ENCODE measurements around the gene PLEKHG5.
A peak's percentile ranks its signal among the peaks of the same experiment; 100 is the strongest.

Gene PLEKHG5, protein sequence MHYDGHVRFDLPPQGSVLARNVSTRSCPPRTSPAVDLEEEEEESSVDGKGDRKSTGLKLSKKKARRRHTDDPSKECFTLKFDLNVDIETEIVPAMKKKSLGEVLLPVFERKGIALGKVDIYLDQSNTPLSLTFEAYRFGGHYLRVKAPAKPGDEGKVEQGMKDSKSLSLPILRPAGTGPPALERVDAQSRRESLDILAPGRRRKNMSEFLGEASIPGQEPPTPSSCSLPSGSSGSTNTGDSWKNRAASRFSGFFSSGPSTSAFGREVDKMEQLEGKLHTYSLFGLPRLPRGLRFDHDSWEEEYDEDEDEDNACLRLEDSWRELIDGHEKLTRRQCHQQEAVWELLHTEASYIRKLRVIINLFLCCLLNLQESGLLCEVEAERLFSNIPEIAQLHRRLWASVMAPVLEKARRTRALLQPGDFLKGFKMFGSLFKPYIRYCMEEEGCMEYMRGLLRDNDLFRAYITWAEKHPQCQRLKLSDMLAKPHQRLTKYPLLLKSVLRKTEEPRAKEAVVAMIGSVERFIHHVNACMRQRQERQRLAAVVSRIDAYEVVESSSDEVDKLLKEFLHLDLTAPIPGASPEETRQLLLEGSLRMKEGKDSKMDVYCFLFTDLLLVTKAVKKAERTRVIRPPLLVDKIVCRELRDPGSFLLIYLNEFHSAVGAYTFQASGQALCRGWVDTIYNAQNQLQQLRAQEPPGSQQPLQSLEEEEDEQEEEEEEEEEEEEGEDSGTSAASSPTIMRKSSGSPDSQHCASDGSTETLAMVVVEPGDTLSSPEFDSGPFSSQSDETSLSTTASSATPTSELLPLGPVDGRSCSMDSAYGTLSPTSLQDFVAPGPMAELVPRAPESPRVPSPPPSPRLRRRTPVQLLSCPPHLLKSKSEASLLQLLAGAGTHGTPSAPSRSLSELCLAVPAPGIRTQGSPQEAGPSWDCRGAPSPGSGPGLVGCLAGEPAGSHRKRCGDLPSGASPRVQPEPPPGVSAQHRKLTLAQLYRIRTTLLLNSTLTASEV

DNA sequence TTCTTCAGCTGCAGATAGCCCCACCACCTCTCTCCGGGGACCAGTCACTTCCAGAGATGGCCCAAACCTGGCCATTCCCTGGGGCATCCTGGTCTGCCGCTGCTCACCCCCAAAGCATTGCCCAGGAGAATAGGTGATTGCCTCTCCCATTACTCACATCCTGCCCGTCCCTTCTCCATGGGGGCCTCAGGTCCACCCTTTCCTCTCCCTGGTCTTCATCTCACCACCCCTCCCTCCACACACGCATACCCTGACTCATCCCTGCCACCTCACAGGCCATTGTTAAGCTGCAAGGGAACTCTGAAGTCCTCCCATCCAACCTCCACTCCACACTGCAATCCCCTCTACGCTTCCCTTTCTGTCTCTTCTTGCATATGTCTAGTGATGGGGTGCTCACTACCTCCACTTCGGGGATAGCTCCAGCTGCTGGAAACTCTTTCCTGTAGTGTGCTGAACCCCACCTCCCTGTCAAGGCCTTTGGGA lies at the start of gene PLEKHG5:
TSS of gene PLEKHG5 (minus strand) at position 188 of the 483 bp plus-strand sequence. CDS start 14,096 bp downstream, outside the sequence.
- peak; percentile 18 for DNase-seq

GRCh38 chr1:6538956-6539355 lies 47.5 kb upstream of the PLEKHG5 start:
- no peak for DNase-seq

DNA sequence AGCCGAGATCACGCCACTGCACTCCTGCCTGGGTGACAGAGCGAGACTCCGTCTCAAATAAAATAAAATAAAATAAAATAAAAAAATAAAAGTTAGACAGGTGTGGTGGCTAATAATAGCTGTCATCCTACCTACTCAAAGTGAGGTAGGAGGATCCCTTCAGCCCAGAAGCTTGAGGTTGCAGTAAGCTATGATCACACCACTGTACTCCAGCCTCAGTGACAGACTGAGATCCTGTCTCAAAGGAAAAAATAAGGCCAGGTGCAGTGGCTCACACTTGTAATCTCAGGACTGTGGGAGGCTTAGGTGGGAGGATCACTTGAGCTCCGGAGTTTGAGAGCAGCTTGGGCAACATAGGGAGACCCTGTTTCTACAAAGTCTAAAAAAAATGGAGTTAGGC lies 44.8 kb upstream of the PLEKHG5 start:
- DNase-seq: no peak

DNA sequence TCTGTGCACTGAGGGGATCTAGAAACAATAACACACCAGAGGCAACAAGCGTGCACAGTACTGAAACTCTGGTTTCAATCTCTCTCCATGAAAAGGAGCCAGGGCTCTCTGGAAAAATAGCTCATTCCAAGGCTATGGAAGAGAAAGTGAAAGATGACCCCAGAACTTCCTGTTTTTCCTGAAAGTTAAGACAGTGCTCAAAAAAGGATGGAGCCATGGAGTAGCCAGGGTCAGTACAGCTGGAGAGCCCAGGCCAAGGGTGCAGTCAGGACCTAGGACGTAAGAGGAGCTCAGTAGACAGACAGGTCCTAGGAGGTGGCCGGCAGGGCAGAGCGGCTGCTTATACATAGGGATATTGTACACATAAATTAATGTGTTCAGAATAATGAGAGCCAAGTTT lies 43.7 kb upstream of the PLEKHG5 start:
- no peak for DNase-seq

GRCh38 chr1:6534248-6534822 lies 42.9 kb upstream of the PLEKHG5 start:
- DNase-seq: no peak

DNA sequence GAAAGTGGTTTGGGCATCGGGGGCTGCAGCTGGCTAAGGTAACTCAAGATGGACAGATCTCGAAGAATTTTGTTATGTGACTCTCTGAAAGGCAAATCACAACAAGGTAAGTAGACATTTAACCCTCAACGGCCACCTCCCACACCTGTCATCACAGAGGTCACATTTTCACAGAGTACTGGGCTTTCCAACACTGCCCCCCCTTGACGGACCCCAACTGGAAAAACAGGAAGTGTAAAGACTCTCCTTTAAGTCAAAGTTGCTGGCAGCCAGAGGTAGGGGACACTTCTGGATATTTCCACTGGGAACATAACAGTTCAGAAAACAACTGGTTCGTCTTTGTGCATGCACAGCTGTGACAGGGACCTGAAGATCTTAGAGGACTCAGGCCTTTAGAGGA lies 40.5 kb upstream of the PLEKHG5 start:
- DNase-seq: no peak

- no peak for DNase-seq
Observed at GRCh38 chr1:6530504-6531160, 39.2 kb upstream of the PLEKHG5 start.

- no peak for DNase-seq
Observed at GRCh38 chr1:6528492-6528891, 37.0 kb upstream of the PLEKHG5 start.

DNA sequence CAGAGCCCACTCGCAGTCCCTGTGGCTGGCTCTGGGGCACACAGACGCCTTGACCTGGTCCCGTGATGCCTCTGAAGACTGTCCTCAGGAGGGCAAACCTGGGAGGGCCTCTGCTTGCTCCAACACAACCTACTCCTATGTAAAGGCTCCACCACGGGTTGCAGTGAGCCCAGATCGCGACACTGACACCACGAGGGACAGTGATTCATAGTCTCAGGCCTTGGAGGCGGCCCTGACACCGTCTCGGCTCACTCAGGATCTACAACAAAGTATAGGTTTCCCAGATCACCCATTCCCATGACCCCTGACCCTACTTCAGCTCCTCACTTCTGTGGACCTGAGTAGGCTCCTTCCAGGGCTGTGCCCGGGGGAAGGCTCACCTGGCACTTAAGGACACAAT lies 34.8 kb upstream of the PLEKHG5 start:
- DNase-seq: no peak

DNA sequence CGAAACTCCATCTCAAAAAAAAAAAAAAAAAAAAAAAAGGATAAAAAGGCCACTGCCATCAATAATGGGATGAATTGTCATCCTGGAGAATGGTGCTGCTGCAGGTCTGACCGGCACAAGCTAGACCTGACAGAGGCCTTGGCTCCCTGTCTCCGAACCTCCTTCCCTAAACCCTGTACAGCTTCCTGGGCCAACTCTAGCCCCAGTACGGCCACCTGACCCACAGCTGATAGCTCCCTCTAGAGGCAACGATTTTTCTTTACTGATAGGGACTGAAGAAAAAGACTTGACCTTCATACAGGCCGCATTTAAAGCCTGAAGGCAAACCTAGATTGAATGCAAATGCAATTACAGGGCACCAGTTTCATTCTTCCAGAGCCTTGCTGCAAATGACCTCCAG lies 32.1 kb upstream of the PLEKHG5 start:
- peak; percentile 59 for DNase-seq

DNA sequence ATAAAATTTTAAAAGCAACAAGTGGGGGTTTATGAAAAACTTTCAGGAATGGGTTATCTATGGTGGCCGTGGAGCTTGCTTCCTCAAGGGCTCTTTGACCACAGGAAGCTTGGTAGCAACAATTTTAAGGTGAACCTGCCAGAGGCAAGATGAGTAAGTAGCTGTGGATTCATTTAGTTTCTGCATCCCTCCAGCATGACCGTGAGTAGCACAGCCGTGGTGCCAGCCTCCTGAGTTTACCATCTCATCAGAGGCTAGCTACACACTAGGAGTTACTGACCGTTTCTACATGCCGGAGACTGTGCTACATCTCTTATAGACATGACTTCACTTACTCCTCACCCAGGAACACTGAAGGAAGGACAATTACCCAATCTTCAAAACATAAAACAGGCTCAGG lies 30.1 kb upstream of the PLEKHG5 start:
- no peak for DNase-seq

GRCh38 chr1:6519935-6520671 lies 28.6 kb upstream of the PLEKHG5 start:
- DNase-seq: peak; percentile 91

DNA sequence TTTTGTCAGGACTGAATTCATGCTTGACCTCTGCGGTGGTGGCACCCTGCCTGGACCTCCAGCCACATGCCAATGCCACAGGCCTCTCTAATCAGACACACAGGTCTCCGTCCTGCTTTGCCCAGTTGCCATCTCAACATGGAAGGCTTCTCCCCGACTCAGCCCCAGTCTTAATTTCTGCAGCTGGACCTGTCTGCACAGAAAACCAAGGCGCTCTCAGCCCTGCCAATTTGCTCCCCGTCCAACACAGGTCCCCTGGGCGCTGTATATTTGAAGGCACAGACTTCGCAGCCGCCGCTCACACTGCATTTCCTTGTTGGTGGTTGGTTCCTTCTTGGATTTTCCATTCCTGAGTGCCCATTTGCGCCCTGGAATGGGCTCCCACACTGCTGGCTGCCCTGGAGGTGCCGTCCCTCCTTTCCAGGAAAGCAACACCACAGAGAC lies 28.0 kb upstream of the PLEKHG5 start:
- peak; percentile 77 for DNase-seq

DNA sequence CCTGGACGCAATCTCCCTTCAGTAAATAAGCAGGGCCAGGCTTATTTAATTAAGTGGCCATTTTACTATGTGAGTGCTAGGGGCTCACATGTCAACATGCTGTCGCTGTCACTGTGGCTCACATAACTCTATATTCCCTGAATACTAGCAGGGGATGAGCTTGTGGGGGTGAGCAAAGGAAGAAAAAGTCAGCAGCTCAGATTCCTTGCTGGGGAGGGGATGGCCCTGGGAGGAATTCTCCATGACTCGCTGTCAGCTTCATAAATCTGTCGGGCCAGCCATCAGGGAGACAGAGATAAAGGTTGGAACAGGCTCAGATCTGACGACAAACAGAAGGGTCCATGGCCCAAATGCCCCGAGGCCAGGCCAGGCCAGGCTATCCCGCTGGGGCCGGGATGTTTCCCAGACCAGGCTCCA lies 26.0 kb upstream of the PLEKHG5 start:
- DNase-seq: no peak

DNA sequence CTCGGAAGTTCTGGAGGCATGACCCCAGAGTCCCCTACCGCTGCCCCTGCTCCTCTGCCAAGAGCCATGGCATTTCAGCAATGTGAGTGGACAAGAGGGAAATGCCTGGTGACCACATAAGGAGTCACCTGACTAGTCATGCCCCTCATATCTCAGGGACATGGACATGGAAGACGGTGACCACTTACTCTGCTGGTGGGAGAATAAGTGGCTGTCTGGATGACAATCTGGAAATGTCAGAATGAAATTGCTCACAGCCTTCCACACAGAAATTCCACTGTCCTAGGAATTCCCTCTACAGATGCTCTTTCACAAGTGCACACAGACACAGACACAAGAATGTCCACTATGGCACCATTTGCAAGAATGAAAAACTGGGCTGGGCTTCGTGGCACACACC lies 24.3 kb upstream of the PLEKHG5 start:
- DNase-seq: no peak

DNA sequence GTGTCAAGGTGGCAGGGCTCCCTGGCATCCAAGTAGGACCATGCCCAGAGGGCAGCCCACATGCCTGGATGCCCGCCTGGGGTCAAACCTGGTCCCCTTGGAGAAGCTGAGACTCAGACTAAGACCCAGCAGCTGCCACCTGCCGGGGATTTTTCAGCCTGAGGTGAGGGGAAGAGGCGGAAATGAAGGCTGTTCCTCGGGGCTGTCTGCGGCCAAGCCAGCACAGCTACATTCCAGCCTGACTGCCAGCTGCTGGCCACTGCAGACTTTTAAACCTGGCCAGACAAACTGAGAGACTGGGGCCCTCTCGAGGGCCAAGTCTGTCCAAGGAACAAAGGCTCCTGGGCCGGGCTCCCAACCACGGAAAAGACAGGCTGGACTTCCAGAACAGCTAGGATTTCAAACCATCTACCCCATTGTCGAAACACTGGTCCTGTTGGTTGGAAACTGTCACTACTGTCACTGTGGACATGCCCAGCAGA lies 21.9 kb upstream of the PLEKHG5 start:
- DNase-seq: no peak

GRCh38 chr1:6512908-6513280 lies 21.4 kb upstream of the PLEKHG5 start:
- no peak for DNase-seq

GRCh38 chr1:6512245-6512907 lies 20.9 kb upstream of the PLEKHG5 start:
- no peak for DNase-seq

DNA sequence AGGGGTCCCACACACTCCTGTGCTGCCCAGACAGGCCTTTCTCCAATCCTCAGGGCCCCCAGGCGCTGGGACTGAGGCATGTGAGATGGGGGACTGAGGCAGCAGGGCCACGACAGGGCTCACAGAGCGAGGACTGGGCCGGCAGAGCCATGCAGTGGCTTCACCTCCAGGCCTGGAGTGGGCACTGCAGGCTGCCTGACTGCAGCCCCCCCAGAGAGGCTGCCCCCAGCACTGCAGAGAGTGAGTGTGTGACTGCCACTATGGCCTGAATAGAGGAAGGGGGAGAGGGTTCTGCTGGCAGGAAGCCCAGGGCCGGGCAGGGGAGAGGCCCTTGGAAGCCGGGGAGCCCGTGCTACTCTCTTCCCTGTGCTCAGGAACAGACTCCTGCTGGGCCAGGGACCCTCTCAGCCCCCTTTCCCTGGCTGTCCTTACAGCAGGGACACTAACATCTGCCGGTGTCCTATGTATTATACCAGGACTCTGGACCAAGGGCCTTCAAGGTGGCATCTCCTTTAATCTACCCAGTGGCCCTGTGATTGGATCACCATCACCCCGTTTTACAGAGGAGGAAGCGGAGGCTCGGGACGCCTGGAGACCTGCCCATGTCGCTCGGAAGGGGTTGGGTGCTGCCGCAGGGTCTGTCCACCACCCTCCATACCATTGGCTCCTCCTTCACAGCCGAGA lies 20.2 kb upstream of the PLEKHG5 start:
- DNase-seq: no peak

DNA sequence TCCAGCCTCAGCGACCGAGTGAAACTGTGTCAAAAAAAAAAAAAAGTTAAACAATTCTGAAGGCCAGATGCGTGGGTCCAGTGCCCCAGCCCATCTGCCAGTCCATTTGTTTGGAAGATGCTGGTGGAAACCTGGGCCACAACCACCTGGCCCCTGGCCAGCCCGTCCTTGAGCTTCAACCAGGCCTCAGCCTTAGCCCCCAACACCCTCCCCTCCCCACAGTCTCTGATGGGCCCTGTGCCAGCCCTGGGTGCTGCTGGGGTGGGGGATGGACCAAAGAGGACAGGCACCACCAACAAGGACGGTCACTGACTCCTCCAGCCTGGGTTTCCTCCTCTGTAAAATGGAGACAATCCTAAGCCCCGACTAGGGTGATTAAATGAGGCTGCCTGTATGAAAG lies 19.6 kb upstream of the PLEKHG5 start:
- DNase-seq: no peak

- no peak for DNase-seq
Observed at GRCh38 chr1:6510493-6510892, 19.0 kb upstream of the PLEKHG5 start.
